ENCODE measurements around the gene TRAPPC5. TPM values are rescaled to one million over a fixed set of nuclear protein-coding genes. Genes with fewer than 3 reads are reported as not detected.

The TRAPPC5 gene
- total RNA-seq, 1 donor from 2014 or later = 110 TPM

DNA sequence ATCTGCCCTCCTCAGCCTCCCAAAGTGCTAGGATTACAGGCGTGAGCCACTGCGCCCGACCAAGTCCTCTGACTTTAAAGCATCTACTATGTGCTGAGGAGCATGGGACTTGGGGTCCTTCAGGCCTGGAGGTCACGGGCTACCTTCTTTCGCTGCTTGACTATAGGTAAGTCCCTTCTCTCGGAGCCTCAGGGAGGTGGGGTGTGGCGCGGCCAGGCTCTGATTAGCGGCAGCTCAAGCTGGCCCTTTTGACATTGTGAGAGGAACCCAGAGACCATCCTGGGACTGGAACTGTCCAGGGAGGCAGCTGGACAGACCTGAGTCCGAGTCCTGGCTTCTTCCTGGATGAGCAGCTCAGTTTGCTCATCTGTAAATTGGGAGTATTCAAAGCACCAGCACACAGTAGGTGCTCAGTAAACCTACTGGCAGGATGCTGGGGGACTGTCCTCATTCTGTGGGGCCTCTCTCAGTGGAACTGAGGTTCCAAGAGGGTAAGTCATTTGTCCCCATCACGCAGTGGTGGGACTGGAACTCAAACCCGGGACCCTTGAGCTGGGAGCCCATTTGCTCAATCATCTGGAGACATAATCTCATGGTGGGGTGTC, 20.5 kb downstream of the TRAPPC5 start:
- H3K27me3 Mint-ChIP-seq (ENCODE audit: low read depth, unreplicated experiment) = peaks cover 54% of the 10 kb centered on the region

DNA sequence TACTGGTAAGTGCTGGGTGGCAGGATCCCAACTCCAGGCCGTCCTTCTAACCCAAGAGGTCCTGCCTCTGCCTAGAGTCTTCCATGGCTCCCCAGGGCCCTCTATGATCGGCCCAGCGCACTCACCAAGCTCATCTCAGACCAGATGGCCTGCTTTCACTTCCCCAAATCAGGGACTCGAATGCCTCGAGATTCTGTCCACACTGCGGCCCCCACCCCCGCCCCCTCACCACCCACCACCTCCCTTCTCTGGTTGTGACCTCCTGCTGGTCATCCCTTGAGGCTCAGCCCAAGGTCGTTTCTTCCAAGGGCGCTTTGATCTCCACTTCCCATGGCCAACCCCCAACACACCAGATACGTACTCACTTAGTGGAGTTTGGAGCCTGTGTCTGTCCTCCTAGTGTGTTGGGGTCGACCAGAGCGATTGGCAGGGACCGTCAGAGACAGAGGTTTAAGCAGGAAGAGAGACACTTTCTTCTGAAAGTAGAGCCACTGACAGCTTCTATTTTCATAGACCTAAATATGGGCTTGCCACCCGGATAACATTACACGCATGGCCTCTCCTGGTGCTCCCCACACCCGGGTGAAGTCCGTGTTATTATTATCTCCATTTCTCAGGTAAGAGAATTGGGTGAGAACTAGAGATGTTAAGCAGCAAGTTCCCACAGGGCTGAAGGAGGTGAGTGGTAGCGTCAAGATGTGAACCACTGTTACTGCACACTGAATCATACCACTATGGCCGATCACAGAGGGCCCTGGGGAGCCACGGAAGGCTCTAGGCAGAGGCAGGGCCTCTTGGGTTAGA, 21.2 kb downstream of the TRAPPC5 start, which contains the start of gene FCER2:
TSS of gene FCER2 (minus strand) at position 478 of the 804 bp plus-strand sequence. CDS start 2,371 bp downstream, outside the sequence.
- Mint-ChIP-seq H3K27ac (ENCODE audit: unreplicated experiment) (no peak within 1 kb of the TSS), H3K9me3 (ENCODE audit: unreplicated experiment) (no peaks in the 10 kb centered on the region), H3K4me1 (ENCODE audit: low read depth, unreplicated experiment) (no peaks in the 10 kb centered on the region), H3K36me3 (ENCODE audit: low read depth, unreplicated experiment) (no peaks in the 10 kb centered on the region), H3K4me3 (ENCODE audit: unreplicated experiment) (no peak within 1 kb of the TSS), H3K27me3 (ENCODE audit: low read depth, unreplicated experiment) (peaks cover 57% of the 10 kb centered on the region)
- H3K9ac ChIP-seq (ENCODE audit: low read length) = no peak within 1 kb of the TSS
- DNase-seq (ENCODE audit: low read depth) = no peak
- FAIRE-seq = no peak
- H3K4me1 ChIP-seq (ENCODE audit: insufficient read depth, low read length) = no peaks in the 10 kb centered on the region
- H3K36me3 ChIP-seq (ENCODE audit: insufficient read depth, low read length) = no peaks in the 10 kb centered on the region
- no peak within 1 kb of the TSS for H3K4me2 ChIP-seq (ENCODE audit: low read length)
- TF ChIP-seq, protein P1, sequence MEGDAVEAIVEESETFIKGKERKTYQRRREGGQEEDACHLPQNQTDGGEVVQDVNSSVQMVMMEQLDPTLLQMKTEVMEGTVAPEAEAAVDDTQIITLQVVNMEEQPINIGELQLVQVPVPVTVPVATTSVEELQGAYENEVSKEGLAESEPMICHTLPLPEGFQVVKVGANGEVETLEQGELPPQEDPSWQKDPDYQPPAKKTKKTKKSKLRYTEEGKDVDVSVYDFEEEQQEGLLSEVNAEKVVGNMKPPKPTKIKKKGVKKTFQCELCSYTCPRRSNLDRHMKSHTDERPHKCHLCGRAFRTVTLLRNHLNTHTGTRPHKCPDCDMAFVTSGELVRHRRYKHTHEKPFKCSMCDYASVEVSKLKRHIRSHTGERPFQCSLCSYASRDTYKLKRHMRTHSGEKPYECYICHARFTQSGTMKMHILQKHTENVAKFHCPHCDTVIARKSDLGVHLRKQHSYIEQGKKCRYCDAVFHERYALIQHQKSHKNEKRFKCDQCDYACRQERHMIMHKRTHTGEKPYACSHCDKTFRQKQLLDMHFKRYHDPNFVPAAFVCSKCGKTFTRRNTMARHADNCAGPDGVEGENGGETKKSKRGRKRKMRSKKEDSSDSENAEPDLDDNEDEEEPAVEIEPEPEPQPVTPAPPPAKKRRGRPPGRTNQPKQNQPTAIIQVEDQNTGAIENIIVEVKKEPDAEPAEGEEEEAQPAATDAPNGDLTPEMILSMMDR (IDR thresholded peaks at IDR 0.05; ENCODE audit: insufficient read depth, low read depth, low read length) = no peak
- TF ChIP-seq EZH2 (IDR thresholded peaks at IDR 0.05; ENCODE audit: insufficient read depth, low read length) = no peak
- no peaks in the 10 kb centered on the region for H3K27me3 ChIP-seq (ENCODE audit: insufficient read depth, low read length)
- no peaks in the 10 kb centered on the region for H4K20me1 ChIP-seq (ENCODE audit: insufficient read depth, low read length)
- H3K27ac ChIP-seq (ENCODE audit: low read depth, low read length) = no peak within 1 kb of the TSS
- H3K9me3 ChIP-seq (ENCODE audit: insufficient read depth, low read depth, low read length) = no peaks in the 10 kb centered on the region
- no peak within 1 kb of the TSS for H3K4me3 ChIP-seq (ENCODE audit: insufficient read depth, low read depth, low read length)
- H2AFZ ChIP-seq (ENCODE audit: low read depth, low read length) = no peak within 1 kb of the TSS
- H3K79me2 ChIP-seq (ENCODE audit: insufficient read depth, low read length) = no peaks in the 10 kb centered on the region

More for the DNA sequence above, 20.5 kb downstream of the TRAPPC5 start:
- Mint-ChIP-seq H3K9me3 (ENCODE audit: unreplicated experiment) (no peaks in the 10 kb centered on the region), H3K4me1 (ENCODE audit: low read depth, unreplicated experiment) (no peaks in the 10 kb centered on the region), H3K36me3 (ENCODE audit: low read depth, unreplicated experiment) (no peaks in the 10 kb centered on the region), H3K27ac (ENCODE audit: unreplicated experiment) (no peak overlapping the region), H3K4me3 (ENCODE audit: unreplicated experiment) (no peak overlapping the region)
- Histone ChIP-seq H3K79me2 (ENCODE audit: insufficient read depth, low read length) (no peaks in the 10 kb centered on the region), H3K4me3 (ENCODE audit: insufficient read depth, low read depth, low read length) (no peak overlapping the region), H3K9ac (ENCODE audit: low read length) (no peak overlapping the region), H3K27ac (ENCODE audit: low read depth, low read length) (no peak overlapping the region), H3K4me2 (ENCODE audit: low read length) (no peak overlapping the region), H3K4me1 (ENCODE audit: insufficient read depth, low read length) (no peaks in the 10 kb centered on the region), H4K20me1 (ENCODE audit: insufficient read depth, low read length) (no peaks in the 10 kb centered on the region), H3K27me3 (ENCODE audit: insufficient read depth, low read length) (no peaks in the 10 kb centered on the region), H3K9me3 (ENCODE audit: insufficient read depth, low read depth, low read length) (no peaks in the 10 kb centered on the region), H3K36me3 (ENCODE audit: insufficient read depth, low read length) (no peaks in the 10 kb centered on the region), H2AFZ (ENCODE audit: low read depth, low read length) (no peak overlapping the region)
- no peak for FAIRE-seq
- DNase-seq (ENCODE audit: low read depth) = no peak
- TF ChIP-seq EZH2 (IDR thresholded peaks at IDR 0.05; ENCODE audit: insufficient read depth, low read length) = no peak
- TF ChIP-seq, protein P1 (IDR thresholded peaks at IDR 0.05; ENCODE audit: insufficient read depth, low read depth, low read length) = no peak
